WTC11 (cell line): ENCODE results near the gene CCDC181.

ENCODE experiments used
- FOXJ3 ChIP-seq: sonication (generic); formaldehyde crosslinking; IDR thresholded peaks from 2 replicates; pipeline ENCODE4 v1.9.0; 2021; ENCODE audit warnings: missing genetic modification reagents, mild to moderate bottlenecking, borderline replicate concordance
- JUN ChIP-seq: sonication (generic); formaldehyde crosslinking; IDR thresholded peaks from 2 replicates; pipeline ENCODE4 v1.8.0; 2023; ENCODE audit warnings: mild to moderate bottlenecking, missing genetic modification reagents
- NFATC4 ChIP-seq: fragments of 250-450 bp; sonication (Bioruptor Pico); IDR thresholded peaks from 2 replicates; pipeline ENCODE4 v1.9.0; 2021; ENCODE audit warnings: mild to moderate bottlenecking
- SOX15 ChIP-seq: fragments of 250-450 bp; sonication (Bioruptor Pico); IDR thresholded peaks from 2 replicates; pipeline ENCODE4 v1.9.0; 2021; ENCODE audit warnings: mild to moderate bottlenecking
- SP1 ChIP-seq: sonication (generic); formaldehyde crosslinking; conservative IDR thresholded peaks from 2 replicates; pipeline ENCODE4 v1.8.1; 2022; ENCODE audit warnings: missing genetic modification reagents
- TF ChIP-seq, protein P1 (sequence below): fragments of 200-600 bp; IDR thresholded peaks from 2 replicates; pipeline ENCODE4 v1.8.0; 2022; ENCODE audit warnings: antibody characterized with exemption

GRCh38 chr1:169348383-169349036, 78.8 kb downstream of the CCDC181 start:
- TF ChIP-seq SP1 (CRISPR knock-in tag) (no peak), NFATC4 (CRISPR knock-in tag) (no peak), SOX15 (no peak), JUN (CRISPR knock-in tag) (no peak), FOXJ3 (CRISPR knock-in tag) (no peak)
- TF ChIP-seq, protein P1, sequence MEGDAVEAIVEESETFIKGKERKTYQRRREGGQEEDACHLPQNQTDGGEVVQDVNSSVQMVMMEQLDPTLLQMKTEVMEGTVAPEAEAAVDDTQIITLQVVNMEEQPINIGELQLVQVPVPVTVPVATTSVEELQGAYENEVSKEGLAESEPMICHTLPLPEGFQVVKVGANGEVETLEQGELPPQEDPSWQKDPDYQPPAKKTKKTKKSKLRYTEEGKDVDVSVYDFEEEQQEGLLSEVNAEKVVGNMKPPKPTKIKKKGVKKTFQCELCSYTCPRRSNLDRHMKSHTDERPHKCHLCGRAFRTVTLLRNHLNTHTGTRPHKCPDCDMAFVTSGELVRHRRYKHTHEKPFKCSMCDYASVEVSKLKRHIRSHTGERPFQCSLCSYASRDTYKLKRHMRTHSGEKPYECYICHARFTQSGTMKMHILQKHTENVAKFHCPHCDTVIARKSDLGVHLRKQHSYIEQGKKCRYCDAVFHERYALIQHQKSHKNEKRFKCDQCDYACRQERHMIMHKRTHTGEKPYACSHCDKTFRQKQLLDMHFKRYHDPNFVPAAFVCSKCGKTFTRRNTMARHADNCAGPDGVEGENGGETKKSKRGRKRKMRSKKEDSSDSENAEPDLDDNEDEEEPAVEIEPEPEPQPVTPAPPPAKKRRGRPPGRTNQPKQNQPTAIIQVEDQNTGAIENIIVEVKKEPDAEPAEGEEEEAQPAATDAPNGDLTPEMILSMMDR, result peak; percentile 63; the same call in 1 of the 2 replicates
